Fibroblast of villous mesenchyme (primary cell): ENCODE measurements around the gene PKHD1. TPM values are rescaled to one million over a fixed set of nuclear protein-coding genes. Genes with fewer than 3 reads are reported as not detected.

ENCODE experiments used
- DNase-seq: peaks from one replicate; pipeline ENCODE4 v3.0.0-alpha.2; 2010; ENCODE audit warnings: low read depth
- H3K4me3 ChIP-seq: 2 replicates; pipeline ENCODE4 v1.5.1; 2011; ENCODE audit warnings: low read depth, mild to moderate bottlenecking, low read length
- CTCF ChIP-seq: IDR thresholded peaks from 2 replicates; pipeline ENCODE4 v1.5.1; 2012; ENCODE audit warnings: low read depth, mild to moderate bottlenecking, low read length; ENCODE audit not compliant: insufficient read depth
- total RNA-seq: library from RNA; depleted of rRNA; stranded (reverse); fragments of >200 nt; gene quantifications from 2 replicates; pipeline ENCODE4 v1.2.3, GENCODE V29; 2012

Gene PKHD1
- total RNA-seq, 1 donor, result not detected

DNA sequence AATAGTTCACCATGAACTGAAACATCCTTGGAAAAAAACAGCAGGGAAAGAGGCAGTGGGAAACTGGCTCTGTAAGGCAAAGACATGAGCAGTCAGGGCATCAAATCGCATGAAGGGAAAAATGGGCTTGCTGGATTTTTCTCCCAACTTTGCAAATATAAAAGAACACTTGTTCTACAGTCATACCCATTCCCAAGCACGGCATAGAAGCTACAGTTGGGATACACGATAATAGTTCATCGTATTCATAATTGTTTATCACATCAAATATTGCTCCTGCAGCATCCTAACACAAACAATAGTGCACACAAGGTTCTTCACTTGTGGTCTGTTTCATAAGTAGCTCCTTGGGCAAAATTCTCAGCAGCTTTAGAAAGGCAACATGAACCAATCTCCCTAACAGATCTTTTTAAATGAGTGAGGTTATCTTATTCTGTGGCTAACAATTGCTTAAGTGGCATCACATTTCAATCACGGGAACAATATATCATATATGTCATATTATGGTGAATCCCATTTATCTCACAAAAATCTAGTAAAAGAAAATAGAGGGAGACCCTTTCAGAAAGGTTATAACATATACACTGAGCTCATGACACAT lies 243.9 kb downstream of the PKHD1 start:
- no peak overlapping the region for H3K4me3 ChIP-seq
- no peak for DNase-seq
- TF ChIP-seq CTCF, result no peak

- DNase-seq, result no peak
- no peak for TF ChIP-seq CTCF
- no peak overlapping the region for H3K4me3 ChIP-seq
Observed at GRCh38 chr6:51842804-51843378, 244.5 kb downstream of the PKHD1 start.

GRCh38 chr6:51842061-51842803 lies 245.2 kb downstream of the PKHD1 start:
- TF ChIP-seq CTCF, result no peak
- no peak for DNase-seq
- no peak overlapping the region for H3K4me3 ChIP-seq

DNA sequence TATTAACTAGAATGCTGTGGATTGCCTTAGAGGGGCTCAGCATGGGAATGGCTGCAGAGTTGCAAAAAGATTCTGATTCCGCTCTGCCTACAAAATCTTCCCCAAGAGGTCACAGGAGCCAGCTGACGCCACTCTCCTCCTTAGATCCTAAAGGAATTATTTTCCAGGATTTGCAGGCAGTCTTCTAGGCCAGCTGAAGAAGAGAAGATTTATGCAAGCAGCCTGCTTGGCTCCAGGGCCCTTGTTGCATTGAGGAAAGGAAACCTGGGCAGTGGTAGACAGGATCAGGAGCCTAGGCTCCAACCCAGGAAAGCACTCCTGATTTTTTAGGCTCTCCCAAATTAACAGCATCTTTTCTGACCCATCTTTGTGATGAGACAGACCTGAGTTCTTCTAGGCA lies 245.8 kb downstream of the PKHD1 start:
- TF ChIP-seq CTCF, result no peak
- no peak for DNase-seq
- no peak overlapping the region for H3K4me3 ChIP-seq

DNA sequence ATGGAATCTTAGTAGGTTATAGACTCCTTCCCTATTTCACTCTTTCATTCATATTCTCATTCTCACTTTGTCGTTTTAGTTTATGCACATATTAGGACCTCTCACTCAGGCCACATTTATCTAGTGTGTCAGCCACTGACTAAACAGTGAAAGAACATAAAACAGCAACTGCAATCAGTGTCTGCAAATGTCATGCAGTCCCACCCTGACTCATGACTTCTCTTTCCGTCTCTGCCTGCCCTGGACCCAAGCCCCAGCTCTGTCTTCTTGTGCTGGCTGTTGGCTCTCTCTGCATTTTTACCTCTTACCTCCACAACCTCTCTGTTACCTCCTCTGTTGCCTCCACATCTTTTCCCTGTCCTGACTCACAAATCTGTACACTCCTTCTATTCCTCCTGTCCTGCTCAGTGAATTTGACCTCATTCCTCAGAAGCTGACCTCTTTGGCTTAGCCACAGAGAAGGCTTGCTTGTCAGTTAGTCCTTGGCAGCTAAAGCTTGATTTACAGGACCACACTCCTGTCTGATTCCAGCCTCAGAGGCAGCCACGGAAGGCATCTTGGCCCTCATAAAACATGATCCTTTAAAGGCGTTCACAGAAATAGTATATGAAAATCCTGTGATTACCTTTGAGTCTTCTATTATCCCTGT lies 247.6 kb downstream of the PKHD1 start:
- TF ChIP-seq CTCF, result no peak
- DNase-seq, result no peak
- no peak overlapping the region for H3K4me3 ChIP-seq

GRCh38 chr6:51830666-51831065 lies 256.7 kb downstream of the PKHD1 start:
- DNase-seq, result no peak
- H3K4me3 ChIP-seq, result no peak overlapping the region
- no peak for TF ChIP-seq CTCF
